HepG2 (cell line): ENCODE data around the gene ARSJ. TPM values are rescaled to one million over a fixed set of nuclear protein-coding genes. Genes with fewer than 3 reads are reported as not detected.

Experiments
- ATAC-seq: fragments of 200-7000 bp; cut with Tn5 transposase; 3 replicates; pipeline ENCODE4 v1.9.1; 2020; ENCODE audit warnings: mild to moderate bottlenecking, moderate library complexity
- BruUV-seq: library from RNA; stranded (reverse); fragments of 400-500 nt; replicated peaks from 2 replicates; lab custom pipeline; 2021; lab: Mats Ljungman, UMichigan
- CTCF ChIA-PET: fragments of 300-600 bp; formaldehyde crosslinking; extraction: SDS; loops from one replicate; lab custom pipeline; 2021; ENCODE audit warnings: low total read pairs, inconsistent platforms, low intra/inter-chr PET ratio; lab: Yijun Ruan, JAX
- POLR2A ChIA-PET: fragments of 350-600 bp; sonication (Branson Sonifier 250); formaldehyde crosslinking; loops from one replicate; lab custom pipeline; 2020; ENCODE audit warnings: antibody characterized with exemption, inconsistent platforms; lab: Yijun Ruan, JAX
- DNase-seq: peaks from one replicate; pipeline ENCODE4 v3.0.0-alpha.2; 2015; ENCODE audit warnings: low spot score
- FAIRE-seq: peaks from 3 replicates; lab custom pipeline; 2011; peaks lifted over from hg19 to GRCh38; lab: Jason Lieb, UNC
- H2AFZ ChIP-seq: one replicate; pipeline ENCODE4 v1.6.1; 2011; ENCODE audit warnings: low read length, inconsistent platforms
- H3K27ac ChIP-seq: fragments of 300-600 bp; 3 replicates; pipeline ENCODE4 v1.8.0; 2011; ENCODE audit warnings: mixed run types, mild to moderate bottlenecking, mixed read lengths, low read length, inconsistent platforms; ENCODE audit not compliant: insufficient read depth; ENCODE audit errors: extremely low read length
- H3K27me3 ChIP-seq, 2 experiments: fragments of 200-600 bp in 1 of 2; 2 replicates in 1 of 2; 3 replicates in 1 of 2; pipeline versions ENCODE4 v1.6.0 to v1.8.0; 2011; ENCODE audit warnings: low read length in 2 of 2, mild to moderate bottlenecking in 2 of 2, moderate library complexity in 2 of 2, inconsistent platforms in 1 of 2; ENCODE audit not compliant: insufficient read depth in 2 of 2, control insufficient read depth in 1 of 2
- H3K36me3 ChIP-seq, 2 experiments: fragments of 200-600 bp in 1 of 2; replicated peaks in 1 of 2; 2 replicates in 1 of 2; 3 replicates in 1 of 2; pipeline versions ENCODE4 v1.5.1 to v1.8.0; 2011; ENCODE audit warnings: low read length in 2 of 2, inconsistent platforms in 1 of 2; ENCODE audit not compliant: insufficient read depth in 2 of 2, control insufficient read depth in 1 of 2
- H3K4me1 ChIP-seq: 2 replicates; pipeline ENCODE4 v1.5.1; 2012; ENCODE audit warnings: low read length, inconsistent platforms; ENCODE audit not compliant: insufficient read depth
- H3K4me2 ChIP-seq: 2 replicates; pipeline ENCODE4 v1.6.0; 2011; ENCODE audit warnings: low read depth, low read length, inconsistent platforms
- H3K4me3 ChIP-seq, 3 experiments: fragments of 200-600 bp in 1 of 3; sonication (generic), shearing (Covaris generic) in 1 of 3; replicated peaks in 1 of 3; 2 replicates each; pipeline ENCODE4 v1.5.1; 2011 to 2016; ENCODE audit warnings: low read length in 3 of 3, inconsistent platforms in 2 of 3, low read depth in 2 of 3, mild to moderate bottlenecking in 2 of 3, control low read depth in 1 of 3, mixed read lengths in 1 of 3; ENCODE audit not compliant: insufficient read depth in 1 of 3
- H3K79me2 ChIP-seq: one replicate; pipeline ENCODE4 v1.6.1; 2011; ENCODE audit warnings: low read length, inconsistent platforms; ENCODE audit not compliant: insufficient read depth
- H3K9ac ChIP-seq: 2 replicates; pipeline ENCODE4 v1.6.0; 2011; ENCODE audit warnings: mild to moderate bottlenecking, low read depth, low read length, inconsistent platforms; ENCODE audit not compliant: insufficient read depth
- H3K9me3 ChIP-seq: 2 replicates; pipeline ENCODE4 v1.5.1; 2012; ENCODE audit warnings: mild to moderate bottlenecking, low read length
- H4K20me1 ChIP-seq: 2 replicates; pipeline ENCODE4 v1.6.0; 2011; ENCODE audit warnings: inconsistent platforms, mild to moderate bottlenecking, low read length, moderate library complexity; ENCODE audit not compliant: insufficient read depth
- FOXO1 ChIP-seq: sonication (generic); formaldehyde crosslinking; IDR thresholded peaks from 2 replicates; pipeline ENCODE4 v1.4.0; 2020; ENCODE audit warnings: missing genetic modification reagents
- KDM2A ChIP-seq: sonication (generic); formaldehyde crosslinking; IDR thresholded peaks from 2 replicates; pipeline ENCODE4 v1.4.0; 2020; ENCODE audit warnings: low read depth, missing genetic modification reagents, borderline replicate concordance
- NR2F6 ChIP-seq, 2 experiments: IDR thresholded peaks; 2 replicates each; pipeline ENCODE4 v1.6.1; 2016; ENCODE audit warnings: antibody characterized with exemption in 1 of 2, mild to moderate bottlenecking in 1 of 2
- POGZ ChIP-seq: sonication (generic); formaldehyde crosslinking; IDR thresholded peaks from 2 replicates; pipeline ENCODE4 v1.4.0; 2020; ENCODE audit warnings: mild to moderate bottlenecking, missing genetic modification reagents
- STAG1 ChIP-seq: sonication (generic); formaldehyde crosslinking; IDR thresholded peaks from 2 replicates; pipeline ENCODE4 v1.4.0; 2020; ENCODE audit warnings: missing genetic modification reagents
- TMF1 ChIP-seq: sonication (generic); formaldehyde crosslinking; IDR thresholded peaks from 2 replicates; pipeline ENCODE4 v1.8.1; 2022; ENCODE audit warnings: low read depth, missing genetic modification reagents
- ZFP90 ChIP-seq: sonication (generic); formaldehyde crosslinking; IDR thresholded peaks from 2 replicates; pipeline ENCODE4 v1.8.0; 2022; ENCODE audit warnings: missing genetic modification reagents, mild to moderate bottlenecking, inconsistent platforms, borderline replicate concordance
- WGBS: methylation state at CpG from one replicate; pipeline ENCODE4 v1.1.6; 2017; ENCODE audit warnings: low lambda C conversion rate; 5-methylcytosine and 5-hydroxymethylcytosine counted together
- in situ Hi-C: cut with HindIII; loops from 2 replicates; pipeline ENCODE4 v1.10.0; 2017; ENCODE audit warnings: low pct_unique_long_range_greater_than_20kb; ENCODE audit not compliant: extremely low pct_ligation_motif_present
- intact Hi-C: fragments of 100-400 bp; cut with micrococcal nuclease; formaldehyde crosslinking; loops from one replicate; pipeline ENCODE4 v1.10.0; 2022; ENCODE audit not compliant: unreplicated experiment
- polyA plus RNA-seq, 8 experiments: library from polyadenylated mRNA; depleted of rRNA in 3 of 8; stranded (reverse) in 7 of 8; unstranded in 1 of 8; fragments of >200 nt; fragmentation: Illumina TruSeq in 4 of 8; extraction: Trizol in 4 of 8; gene quantifications; 2 replicates each; pipeline versions ENCODE4 v1.2.1 to v1.2.3, GENCODE V29; 2011 to 2016; ENCODE audit warnings: low read depth in 4 of 8, missing spikeins in 1 of 8, mixed read lengths in 1 of 8; ENCODE audit not compliant: insufficient read depth in 1 of 8
- total RNA-seq, 5 experiments: library from RNA; depleted of rRNA; stranded (reverse); fragments of >200 nt; fragmentation: Illumina TruSeq; extraction: Trizol; gene quantifications; 2 replicates each; pipeline ENCODE4 v1.2.3, GENCODE V29; 2016; ENCODE audit warnings: low read depth in 1 of 5
- TF ChIP-seq, protein P1 (sequence below): sonication (generic); formaldehyde crosslinking; IDR thresholded peaks from 2 replicates; pipeline ENCODE4 v1.8.1; 2023; ENCODE audit warnings: mild to moderate bottlenecking, inconsistent platforms, moderate library complexity, missing genetic modification reagents, borderline replicate concordance
- TF ChIP-seq, protein P2 (sequence below): sonication (generic); formaldehyde crosslinking; IDR thresholded peaks from 2 replicates; pipeline ENCODE4 v1.8.1; 2022; ENCODE audit warnings: mild to moderate bottlenecking, missing genetic modification reagents
- TF ChIP-seq, protein P3 (sequence below): sonication (generic); formaldehyde crosslinking; IDR thresholded peaks from 2 replicates; pipeline ENCODE4 v1.4.0; 2020; ENCODE audit warnings: missing genetic modification reagents, mild to moderate bottlenecking, borderline replicate concordance

The ARSJ gene
- total and polyA plus RNA-seq, 2 of the 13 experiments (the other 11 are each of a cell fraction or from before 2014, with no cell fraction given) = not detected

DNA sequence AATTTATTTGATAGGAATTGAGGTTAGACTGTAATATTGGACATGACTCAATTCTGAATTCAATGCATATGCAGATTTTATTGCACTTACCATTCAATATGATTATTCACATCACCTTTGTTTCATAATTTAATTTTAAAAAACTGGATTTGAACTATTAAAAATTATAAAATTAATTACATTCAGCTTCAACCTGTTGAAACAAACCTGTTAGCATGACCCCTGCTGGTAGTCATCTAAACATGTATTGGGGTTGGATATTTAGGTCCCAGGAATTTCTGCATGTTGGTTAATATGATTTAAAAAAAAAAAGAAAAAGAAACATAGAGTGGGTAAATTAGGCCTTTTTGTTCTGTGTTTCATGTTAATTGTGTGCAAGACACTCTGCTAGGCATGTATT, 85.9 kb downstream of the ARSJ start:
- FAIRE-seq = no peak
- no peaks in the 10 kb centered on the region for H3K9me3 ChIP-seq
- no peak overlapping the region for H3K9ac ChIP-seq
- no peak overlapping the region for H3K4me2 ChIP-seq
- no peak overlapping the region for H3K27ac ChIP-seq
- no peaks in the 10 kb centered on the region for H4K20me1 ChIP-seq
- no TSS peak for BruUV-seq
- peak; percentile 14 for DNase-seq
- intact Hi-C loops = loop anchor here (1.0 kb wide), 2 partner anchors 346 to 499 kb away; no protein-coding TSS in a partner anchor
- H3K79me2 ChIP-seq = no peaks in the 10 kb centered on the region
- ChIA-PET POLR2A (no interaction called here), CTCF (interaction anchor here (2.9 kb wide), 1 partner anchor 499 kb away, joined by 13 read pairs; no protein-coding TSS in a partner anchor)
- H3K4me3 ChIP-seq = no peak overlapping the region
- no peak for ATAC-seq
- no peaks in the 10 kb centered on the region for H3K4me1 ChIP-seq
- no peaks in the 10 kb centered on the region for H3K36me3 ChIP-seq
- in situ Hi-C loops = loop anchor here (10.0 kb wide), 1 partner anchor 499 kb away; no protein-coding TSS in a partner anchor
- TF ChIP-seq TMF1 (no peak), KDM2A (CRISPR knock-in tag) (no peak), STAG1 (CRISPR knock-in tag) (peak; percentile 35)
- TF ChIP-seq, protein P1, sequence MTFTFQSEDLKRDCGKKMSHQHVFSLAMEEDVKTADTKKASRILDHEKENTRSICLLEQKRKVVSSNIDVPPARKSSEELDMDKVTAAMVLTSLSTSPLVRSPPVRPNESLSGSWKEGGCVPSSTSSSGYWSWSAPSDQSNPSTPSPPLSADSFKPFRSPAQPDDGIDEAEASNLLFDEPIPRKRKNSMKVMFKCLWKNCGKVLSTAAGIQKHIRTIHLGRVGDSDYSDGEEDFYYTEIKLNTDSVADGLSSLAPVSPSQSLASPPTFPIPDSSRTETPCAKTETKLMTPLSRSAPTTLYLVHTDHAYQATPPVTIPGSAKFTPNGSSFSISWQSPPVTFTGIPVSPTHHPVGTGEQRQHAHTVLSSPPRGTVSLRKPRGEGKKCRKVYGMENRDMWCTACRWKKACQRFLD = no peak
- no peaks in the 10 kb centered on the region; a peak in 1 of 5 replicates for H3K27me3 ChIP-seq
- H2AFZ ChIP-seq = no peak overlapping the region

DNA sequence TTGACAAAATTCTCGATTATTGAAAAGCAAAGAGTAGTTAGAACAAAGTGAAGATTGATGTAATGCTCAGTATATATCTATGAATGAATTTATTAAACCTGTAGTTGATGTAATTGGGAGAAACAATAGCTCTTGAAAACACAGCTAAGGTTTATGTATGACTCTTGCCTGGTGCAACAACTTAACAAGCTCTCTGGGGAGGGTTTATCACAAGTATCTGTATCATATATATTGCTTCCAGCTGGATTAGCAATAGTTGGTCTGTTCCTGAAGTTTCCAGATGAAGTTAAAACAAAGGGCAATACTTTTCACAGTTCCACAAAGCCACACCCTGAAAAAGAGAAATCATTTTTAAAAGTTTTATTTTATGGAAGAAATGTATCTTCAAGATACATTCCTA, 91.4 kb downstream of the ARSJ start:
- FAIRE-seq = no peak
- DNase-seq = no peak
- no peak for ATAC-seq
- POLR2A ChIA-PET = no interaction called here
- Histone ChIP-seq H3K27me3 (no peaks in the 10 kb centered on the region), H3K4me1 (no peaks in the 10 kb centered on the region), H4K20me1 (no peaks in the 10 kb centered on the region), H3K9me3 (no peaks in the 10 kb centered on the region), H2AFZ (no peak overlapping the region), H3K4me2 (no peak overlapping the region), H3K9ac (no peak overlapping the region), H3K79me2 (no peaks in the 10 kb centered on the region), H3K4me3 (no peak overlapping the region), H3K36me3 (no peaks in the 10 kb centered on the region), H3K27ac (no peak overlapping the region)
- in situ Hi-C loops (no loop called here), intact Hi-C loops (no loop called here)
- 0% methylated on average over 1 of the region's 1 CpG for WGBS
- CTCF ChIA-PET = no interaction called here
- no TSS peak for BruUV-seq
- TF ChIP-seq, protein P2, sequence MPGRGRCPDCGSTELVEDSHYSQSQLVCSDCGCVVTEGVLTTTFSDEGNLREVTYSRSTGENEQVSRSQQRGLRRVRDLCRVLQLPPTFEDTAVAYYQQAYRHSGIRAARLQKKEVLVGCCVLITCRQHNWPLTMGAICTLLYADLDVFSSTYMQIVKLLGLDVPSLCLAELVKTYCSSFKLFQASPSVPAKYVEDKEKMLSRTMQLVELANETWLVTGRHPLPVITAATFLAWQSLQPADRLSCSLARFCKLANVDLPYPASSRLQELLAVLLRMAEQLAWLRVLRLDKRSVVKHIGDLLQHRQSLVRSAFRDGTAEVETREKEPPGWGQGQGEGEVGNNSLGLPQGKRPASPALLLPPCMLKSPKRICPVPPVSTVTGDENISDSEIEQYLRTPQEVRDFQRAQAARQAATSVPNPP (CRISPR knock-in tag) = no peak
- TF ChIP-seq ZFP90 (CRISPR knock-in tag) (no peak), POGZ (CRISPR knock-in tag) (no peak), FOXO1 (CRISPR knock-in tag) (no peak), NR2F6 (IDR thresholded peaks at IDR 0.05) (no peak), NR2F6 (CRISPR knock-in tag; IDR thresholded peaks at IDR 0.05) (no peak)
- TF ChIP-seq, protein P3, sequence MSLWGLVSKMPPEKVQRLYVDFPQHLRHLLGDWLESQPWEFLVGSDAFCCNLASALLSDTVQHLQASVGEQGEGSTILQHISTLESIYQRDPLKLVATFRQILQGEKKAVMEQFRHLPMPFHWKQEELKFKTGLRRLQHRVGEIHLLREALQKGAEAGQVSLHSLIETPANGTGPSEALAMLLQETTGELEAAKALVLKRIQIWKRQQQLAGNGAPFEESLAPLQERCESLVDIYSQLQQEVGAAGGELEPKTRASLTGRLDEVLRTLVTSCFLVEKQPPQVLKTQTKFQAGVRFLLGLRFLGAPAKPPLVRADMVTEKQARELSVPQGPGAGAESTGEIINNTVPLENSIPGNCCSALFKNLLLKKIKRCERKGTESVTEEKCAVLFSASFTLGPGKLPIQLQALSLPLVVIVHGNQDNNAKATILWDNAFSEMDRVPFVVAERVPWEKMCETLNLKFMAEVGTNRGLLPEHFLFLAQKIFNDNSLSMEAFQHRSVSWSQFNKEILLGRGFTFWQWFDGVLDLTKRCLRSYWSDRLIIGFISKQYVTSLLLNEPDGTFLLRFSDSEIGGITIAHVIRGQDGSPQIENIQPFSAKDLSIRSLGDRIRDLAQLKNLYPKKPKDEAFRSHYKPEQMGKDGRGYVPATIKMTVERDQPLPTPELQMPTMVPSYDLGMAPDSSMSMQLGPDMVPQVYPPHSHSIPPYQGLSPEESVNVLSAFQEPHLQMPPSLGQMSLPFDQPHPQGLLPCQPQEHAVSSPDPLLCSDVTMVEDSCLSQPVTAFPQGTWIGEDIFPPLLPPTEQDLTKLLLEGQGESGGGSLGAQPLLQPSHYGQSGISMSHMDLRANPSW (CRISPR knock-in tag) = no peak
